HepG2 (cell line): ENCODE measurements around the gene WDSUB1.

Experiments
- CTCF ChIP-seq: sonication (generic); formaldehyde crosslinking; IDR thresholded peaks from 2 replicates; pipeline ENCODE4 v1.5.0; 2020; ENCODE audit warnings: mild to moderate bottlenecking, missing genetic modification reagents, moderate library complexity
- KLF16 ChIP-seq, 2 experiments: sonication (generic) in 1 of 2; formaldehyde crosslinking in 1 of 2; IDR thresholded peaks; 2 replicates each; pipeline versions ENCODE4 v1.6.1 to v1.8.0; 2016 to 2023; ENCODE audit warnings: missing genetic modification reagents in 2 of 2, missing compliant biosample characterization in 1 of 2
- KLF6 ChIP-seq: IDR thresholded peaks from 2 replicates; pipeline ENCODE4 v1.8.0; 2016; ENCODE audit warnings: missing biosample characterization, missing genetic modification reagents
- RAD21 ChIP-seq: fragments of 450-650 bp; formaldehyde crosslinking; IDR thresholded peaks from 2 replicates; pipeline ENCODE4 v1.5.0; 2020; ENCODE audit warnings: mild to moderate bottlenecking
- RXRB ChIP-seq: IDR thresholded peaks from 2 replicates; pipeline ENCODE4 v1.6.1; 2016; ENCODE audit warnings: borderline replicate concordance, missing genetic modification reagents, missing compliant biosample characterization
- SMARCC2 ChIP-seq: fragments of 450-650 bp; IDR thresholded peaks from 2 replicates; pipeline ENCODE4 v1.6.1; 2017; ENCODE audit warnings: antibody characterized with exemption, mild to moderate bottlenecking
- SMARCE1 ChIP-seq: fragments of 450-650 bp; IDR thresholded peaks from 2 replicates; pipeline ENCODE4 v1.6.1; 2017; ENCODE audit warnings: borderline replicate concordance
- ZNF232 ChIP-seq: sonication (generic); formaldehyde crosslinking; IDR thresholded peaks from 2 replicates; pipeline ENCODE4 v1.4.0; 2020; ENCODE audit warnings: missing genetic modification reagents, borderline replicate concordance

DNA sequence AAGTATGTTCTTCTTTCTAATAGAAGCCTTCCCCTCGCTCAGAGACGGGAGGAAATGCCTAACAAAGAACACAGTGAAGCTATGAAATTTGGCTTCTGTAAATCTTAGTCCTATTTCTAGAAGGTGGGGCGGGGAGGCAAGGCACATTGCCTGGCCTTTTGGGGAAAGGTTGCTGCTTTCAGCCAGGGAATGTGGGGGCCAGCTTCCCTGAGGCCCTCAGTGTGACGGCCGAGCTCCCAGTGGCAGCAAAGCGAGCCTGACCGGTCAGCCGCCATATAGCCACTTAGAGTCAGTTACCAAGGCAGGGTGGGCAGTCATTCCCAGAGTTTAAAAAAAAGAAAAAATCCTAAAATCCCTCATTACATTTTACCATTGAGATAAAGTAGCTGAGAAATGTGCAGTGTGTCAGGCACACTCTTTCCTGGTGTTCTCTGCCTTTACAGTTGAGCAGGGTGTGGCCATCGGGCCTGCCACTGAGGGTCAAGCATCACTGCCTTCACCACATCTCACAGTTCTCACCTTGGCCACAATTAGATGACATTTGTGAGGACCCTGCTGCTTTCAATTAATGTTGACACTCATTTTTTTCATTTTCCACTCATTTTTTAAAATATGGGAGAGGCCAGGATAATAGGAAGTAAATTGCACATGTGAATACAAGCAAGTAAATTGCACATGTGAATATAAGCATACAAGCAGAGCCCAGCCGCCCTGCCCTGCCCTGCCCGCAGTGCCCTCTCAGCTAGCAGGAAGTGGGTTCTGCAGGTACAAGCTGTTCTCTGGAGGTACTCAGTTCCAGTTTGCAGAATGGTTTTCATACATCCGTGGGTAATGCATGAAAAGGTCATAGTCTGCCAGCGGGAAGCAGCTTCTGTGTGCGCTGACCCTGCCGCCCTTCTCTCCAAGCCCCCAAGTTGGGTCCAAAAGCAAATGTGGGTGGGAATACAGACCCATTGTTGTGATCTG, 76.9 kb downstream of the WDSUB1 start:
- TF ChIP-seq SMARCC2: no peak
- TF ChIP-seq CTCF: no peak
- TF ChIP-seq KLF16 (CRISPR knock-in tag; IDR thresholded peaks at IDR 0.05): no peak
- TF ChIP-seq KLF6 (CRISPR knock-in tag): no peak
- TF ChIP-seq RAD21 (CRISPR knock-in tag): no peak
- no peak for TF ChIP-seq ZNF232 (CRISPR knock-in tag)
- TF ChIP-seq SMARCE1: no peak
- no peak for TF ChIP-seq RXRB (CRISPR knock-in tag)
